ENCODE measurements around the gene SNX7.

The SNX7 gene

GRCh38 chr1:98781906-98782305, 120.4 kb downstream of the SNX7 start:
- DNase-seq = no peak

- no peak for DNase-seq
Measured at GRCh38 chr1:98783821-98784220, 122.3 kb downstream of the SNX7 start.

GRCh38 chr1:98791498-98791897, 130.0 kb downstream of the SNX7 start:
- DNase-seq = no peak

GRCh38 chr1:98792123-98792522, 130.6 kb downstream of the SNX7 start:
- DNase-seq = no peak

GRCh38 chr1:98793136-98793535, 131.6 kb downstream of the SNX7 start:
- DNase-seq = no peak

- peak; percentile 63 to 72 (median 70) for DNase-seq
Measured at GRCh38 chr1:98794196-98794886, 132.8 kb downstream of the SNX7 start.

GRCh38 chr1:98796049-98796448, 134.5 kb downstream of the SNX7 start:
- DNase-seq = no peak

GRCh38 chr1:98797506-98797905, 136.0 kb downstream of the SNX7 start:
- DNase-seq = no peak

All from suppressor macrophage (primary cell).